Upper lobe of right lung (tissue), 1 donor: Measurements from ENCODE around the gene ARID3A. TPM values are rescaled to one million over a fixed set of nuclear protein-coding genes. Genes with fewer than 3 reads are reported as not detected.

Source experiments
- ATAC-seq: fragments of 200-7000 bp; cut with Tn5 transposase; one replicate; pipeline ENCODE4 v1.9.1; 2020; ENCODE audit warnings: mild to moderate bottlenecking, moderate library complexity
- DNase-seq: peaks from one replicate; pipeline ENCODE4 v3.0.0-alpha.2; 2020
- H3K27ac ChIP-seq: fragments of 200-600 bp; one replicate; pipeline ENCODE4 v1.8.0; 2022
- H3K27me3 ChIP-seq: fragments of 200-600 bp; one replicate; pipeline ENCODE4 v1.8.0; 2022; ENCODE audit warnings: mild to moderate bottlenecking
- H3K36me3 ChIP-seq: fragments of 200-600 bp; one replicate; pipeline ENCODE4 v1.8.0; 2022
- H3K4me1 ChIP-seq: fragments of 200-600 bp; one replicate; pipeline ENCODE4 v1.8.0; 2022
- H3K4me3 ChIP-seq: fragments of 200-600 bp; one replicate; pipeline ENCODE4 v1.8.0; 2022; ENCODE audit warnings: mild to moderate bottlenecking
- H3K9me3 ChIP-seq: fragments of 200-600 bp; one replicate; pipeline ENCODE4 v1.8.0; 2022
- CTCF ChIP-seq: fragments of 200-600 bp; IDR thresholded peaks from one replicate; pipeline ENCODE4 v1.8.0; 2022; ENCODE audit warnings: antibody characterized with exemption
- intact Hi-C: fragments of 100-400 bp; cut with DNase I; formaldehyde crosslinking; loops from one replicate; pipeline ENCODE4 v1.11.0; 2022
- total RNA-seq: library from RNA; stranded (reverse); fragmentation: NEBNext Ultra II Directional; extraction: Animal tissue kit (Norgen Biotek cat#: 25700); gene quantifications from one replicate; pipeline ENCODE4 v1.2.1, GENCODE V29; 2021
- donor health status: DM: no; HTN: yes; CAD: no; lungs with severe emphysema.

ARID3A gene
- total RNA-seq, 1 donor from 2014 or later, result 16.1 TPM

- Histone ChIP-seq H3K27ac (no peak overlapping the region), H3K4me3 (no peak overlapping the region), H3K27me3 (no peaks in the 10 kb centered on the region), H3K4me1 (no peaks in the 10 kb centered on the region), H3K36me3 (peaks cover 3% of the 10 kb centered on the region), H3K9me3 (no peaks in the 10 kb centered on the region)
- intact Hi-C loops, result no loop called here
- no peak for TF ChIP-seq CTCF
- ATAC-seq (peak; percentile 19), DNase-seq (no peak)
These were observed 51.2 kb downstream of the ARID3A start for GRCh38 chr19:977058-977464.

GRCh38 chr19:979318-979741 lies 53.5 kb downstream of the ARID3A start:
- ATAC-seq (no peak), DNase-seq (no peak)
- Histone ChIP-seq H3K36me3 (no peaks in the 10 kb centered on the region), H3K9me3 (no peaks in the 10 kb centered on the region), H3K4me3 (no peak overlapping the region), H3K27ac (no peak overlapping the region), H3K4me1 (peaks cover 11% of the 10 kb centered on the region), H3K27me3 (no peaks in the 10 kb centered on the region)
- TF ChIP-seq CTCF, result no peak
- intact Hi-C loops, result no loop called here

- no peak for DNase-seq
- no peak for ATAC-seq
- Histone ChIP-seq H3K4me3 (no peak overlapping the region), H3K27me3 (no peaks in the 10 kb centered on the region), H3K36me3 (no peaks in the 10 kb centered on the region), H3K4me1 (peaks cover 19% of the 10 kb centered on the region), H3K9me3 (no peaks in the 10 kb centered on the region), H3K27ac (no peak overlapping the region)
- intact Hi-C loops, result loop anchor here (5.0 to 10.0 kb wide), 2 partner anchors 58 to 216 kb away; no protein-coding TSS in a partner anchor
- no peak for TF ChIP-seq CTCF
These were observed 54.5 kb downstream of the ARID3A start for GRCh38 chr19:980133-980998.

- no peaks in the 10 kb centered on the region for H3K9me3 ChIP-seq
- peak; percentile 88 for DNase-seq
- peaks cover 6% of the 10 kb centered on the region for H3K36me3 ChIP-seq
- ATAC-seq, result peak; percentile 91
- no peaks in the 10 kb centered on the region for H3K27me3 ChIP-seq
- peak overlapping the region; percentile 29 for H3K4me3 ChIP-seq
- H3K27ac ChIP-seq, result peak overlapping the region; percentile 30
- intact Hi-C loops, result loop anchor here (5.0 to 10.0 kb wide), 2 partner anchors 60 to 218 kb away; no protein-coding TSS in a partner anchor
- peaks cover 20% of the 10 kb centered on the region for H3K4me1 ChIP-seq
- TF ChIP-seq CTCF, result peak; percentile 90
These were observed 56.8 kb downstream of the ARID3A start for GRCh38 chr19:982567-983170.

- Histone ChIP-seq H3K27ac (peak within 1 kb of the TSS; percentile 90), H3K36me3 (peaks cover 6% of the 10 kb centered on the region), H3K9me3 (no peaks in the 10 kb centered on the region), H3K4me3 (peak within 1 kb of the TSS; percentile 96), H3K4me1 (peaks cover 20% of the 10 kb centered on the region), H3K27me3 (no peaks in the 10 kb centered on the region)
- DNase-seq, result peak; percentile 97
- peak; percentile 23 for TF ChIP-seq CTCF
- intact Hi-C loops, result loop anchor here (5.0 to 10.0 kb wide), 2 partner anchors 62 to 220 kb away; no protein-coding TSS in a partner anchor
- ATAC-seq, result peak; percentile 94
These were observed 58.5 kb downstream of the ARID3A start, which contains the start of gene WDR18 for GRCh38 chr19:984165-984967. Gene WDR18, plus strand, starts transcription at chr19:984345. Its CDS starts 9 bp downstream, at chr19:984354.
